A549 treated with RU486 at 1 μM for 4 hours (cell line): Measurements from ENCODE around the gene ZBTB12. TPM values are rescaled to one million over a fixed set of nuclear protein-coding genes. Genes with fewer than 3 reads are reported as not detected.

Source experiments
- total RNA-seq: library from RNA; stranded (reverse); fragments of 200-300 nt; extraction: Qiagen RNA extraction; gene quantifications from 5 replicates; pipeline ENCODE4 v1.2.3, GENCODE V29; 2022; ENCODE audit warnings: low read depth

ZBTB12 gene, protein sequence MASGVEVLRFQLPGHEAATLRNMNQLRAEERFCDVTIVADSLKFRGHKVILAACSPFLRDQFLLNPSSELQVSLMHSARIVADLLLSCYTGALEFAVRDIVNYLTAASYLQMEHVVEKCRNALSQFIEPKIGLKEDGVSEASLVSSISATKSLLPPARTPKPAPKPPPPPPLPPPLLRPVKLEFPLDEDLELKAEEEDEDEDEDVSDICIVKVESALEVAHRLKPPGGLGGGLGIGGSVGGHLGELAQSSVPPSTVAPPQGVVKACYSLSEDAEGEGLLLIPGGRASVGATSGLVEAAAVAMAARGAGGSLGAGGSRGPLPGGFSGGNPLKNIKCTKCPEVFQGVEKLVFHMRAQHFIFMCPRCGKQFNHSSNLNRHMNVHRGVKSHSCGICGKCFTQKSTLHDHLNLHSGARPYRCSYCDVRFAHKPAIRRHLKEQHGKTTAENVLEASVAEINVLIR
- 3.1 to 4.9 TPM (median 4.2 TPM) in 5 replicates for total RNA-seq

GRCh38 chr6:31901953-31902643, at the start of gene ZBTB12:
Gene ZBTB12, minus strand, starts transcription at chr6:31902086. Its CDS starts 781 bp downstream, at chr6:31901305.

DNA sequence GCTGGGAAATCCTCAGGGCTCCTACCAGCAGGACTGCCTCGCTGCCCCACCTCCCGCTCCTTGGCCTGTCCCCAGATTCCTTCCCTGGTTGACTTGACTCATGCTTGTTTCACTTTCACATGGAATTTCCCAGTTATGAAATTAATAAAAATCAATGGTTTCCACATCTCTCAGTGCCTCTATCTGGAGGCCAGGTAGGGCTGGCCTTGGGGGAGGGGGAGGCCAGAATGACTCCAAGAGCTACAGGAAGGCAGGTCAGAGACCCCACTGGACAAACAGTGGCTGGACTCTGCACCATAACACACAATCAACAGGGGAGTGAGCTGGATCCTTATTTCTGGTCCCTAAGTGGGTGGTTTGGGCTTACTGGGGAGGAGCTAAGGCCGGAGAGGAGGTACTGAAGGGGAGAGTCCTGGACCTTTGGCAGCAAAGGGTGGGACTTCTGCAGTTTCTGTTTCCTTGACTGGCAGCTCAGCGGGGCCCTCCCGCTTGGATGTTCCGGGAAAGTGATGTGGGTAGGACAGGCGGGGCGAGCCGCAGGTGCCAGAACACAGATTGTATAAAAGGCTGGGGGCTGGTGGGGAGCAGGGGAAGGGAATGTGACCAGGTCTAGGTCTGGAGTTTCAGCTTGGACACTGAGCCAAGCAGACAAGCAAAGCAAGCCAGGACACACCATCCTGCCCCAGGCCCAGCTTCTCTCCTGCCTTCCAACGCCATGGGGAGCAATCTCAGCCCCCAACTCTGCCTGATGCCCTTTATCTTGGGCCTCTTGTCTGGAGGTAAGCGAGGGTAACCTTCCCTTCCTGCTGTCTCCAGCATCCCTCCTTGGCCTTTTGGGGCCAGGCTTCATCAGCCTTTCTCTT, 43.9 kb upstream of the ZBTB12 start, which contains the start of gene CFB:
TSS of gene CFB (plus strand) at position 589 of the 863 bp plus-strand sequence. CDS start at position 716, 127 bp downstream.

DNA sequence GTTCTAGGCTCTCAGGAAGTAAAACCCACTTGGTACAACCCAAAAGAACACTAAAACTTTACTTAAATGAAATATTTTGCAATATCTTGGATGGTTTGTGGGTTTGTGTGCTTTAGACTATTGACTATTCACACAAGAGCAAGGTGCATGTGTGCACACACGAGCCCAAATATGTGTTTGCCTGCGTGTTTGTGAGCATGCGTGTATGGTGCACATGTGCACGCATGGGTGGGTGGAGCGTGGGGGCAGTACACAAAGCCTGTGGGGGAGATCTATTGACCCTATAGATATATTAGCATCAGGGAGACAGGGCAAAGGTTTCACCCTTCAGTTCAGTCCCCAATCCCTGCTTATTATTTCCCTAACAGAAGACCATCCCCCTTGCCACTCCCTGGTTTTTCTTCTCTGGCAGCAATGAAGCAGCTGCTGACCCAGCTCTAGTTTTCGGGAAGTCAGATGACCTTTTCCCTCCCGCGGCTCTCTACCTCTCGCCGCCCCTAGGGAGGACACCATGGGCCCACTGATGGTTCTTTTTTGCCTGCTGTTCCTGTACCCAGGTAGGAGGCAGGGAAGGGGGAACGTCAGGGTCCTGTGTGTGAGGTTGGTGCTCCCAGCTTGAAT, 25.5 kb upstream of the ZBTB12 start, which contains the start of gene C2:
TSS of gene C2 (plus strand) at position 476 of the 621 bp plus-strand sequence. CDS start at position 512, 36 bp downstream.

DNA sequence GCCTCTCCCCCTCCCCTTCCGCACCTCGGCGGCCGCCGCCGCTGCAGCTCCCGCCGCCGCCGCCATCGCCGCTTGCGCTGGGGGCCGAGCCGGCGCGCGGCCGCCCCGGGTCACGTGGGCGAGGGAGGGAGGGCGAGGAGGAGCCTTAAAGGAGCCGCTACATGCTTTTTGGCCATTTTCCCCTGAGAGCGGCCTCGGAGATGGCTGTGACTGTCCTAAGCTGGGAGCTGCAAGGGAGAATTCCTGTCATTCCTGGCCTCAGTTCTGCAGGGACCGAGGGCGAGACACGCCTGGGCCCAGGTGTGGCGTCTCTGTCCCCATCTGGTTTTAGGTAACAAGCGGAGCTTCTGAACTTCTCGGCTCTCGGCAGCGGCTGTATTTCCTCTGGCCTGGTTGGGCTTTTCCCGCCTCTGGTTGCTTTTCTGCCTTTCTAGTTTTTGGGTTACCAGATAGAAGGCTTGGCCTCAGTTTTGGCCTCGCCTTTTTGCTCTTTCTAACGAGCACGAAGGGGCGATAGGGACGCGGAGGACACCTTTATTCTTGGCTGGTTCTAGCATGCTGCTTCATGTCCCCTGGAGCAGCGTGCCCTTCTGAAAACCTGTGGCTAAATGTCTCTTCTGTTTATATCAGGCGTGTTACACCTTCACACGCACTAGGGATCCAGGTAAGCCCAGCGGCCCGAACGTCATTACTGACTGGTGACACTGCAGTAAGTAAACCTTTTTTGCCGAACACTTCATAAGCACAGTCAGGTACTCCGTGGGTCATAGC, 4.1 kb downstream of the ZBTB12 start, which contains the start of gene EHMT2:
TSS of gene EHMT2 (minus strand) at position 87 of the 771 bp plus-strand sequence. CDS start at position 66, 21 bp downstream.

GRCh38 chr6:31878726-31879125, 23.2 kb downstream of the ZBTB12 start, which contains the start of gene SLC44A4:
Gene SLC44A4, minus strand, starts transcription at chr6:31878997. Its CDS starts 17 bp downstream, at chr6:31878980.

GRCh38 chr6:31862344-31863235, 39.3 kb downstream of the ZBTB12 start, which contains the start of gene NEU1:
Gene NEU1, minus strand, starts transcription at chr6:31862821. Its CDS starts 45 bp downstream, at chr6:31862776.

Other genes with a start within 250 kb of the ZBTB12 start
- gene BAG6, start 249.4 kb downstream of the ZBTB12 start, total RNA-seq = 107 to 155 TPM (median 142 TPM) in 5 replicates
- 2.8 to 3.3 TPM (median 2.9 TPM) in 5 replicates for gene APOM, start 246.2 kb downstream of the ZBTB12 start, total RNA-seq
- 10.4 to 12.9 TPM (median 12.5 TPM) in 5 replicates for gene C6orf47, start 241.3 kb downstream of the ZBTB12 start, total RNA-seq
- gene GPANK1, start 237.1 kb downstream of the ZBTB12 start, total RNA-seq = 10.0 to 13.7 TPM (median 13.3 TPM) in 5 replicates
- 168 to 197 TPM (median 178 TPM) in 5 replicates for gene CSNK2B, start 236.0 kb downstream of the ZBTB12 start, total RNA-seq
- gene LY6G5B, start 232.1 kb downstream of the ZBTB12 start, total RNA-seq = 3.7 to 6.0 TPM (median 4.3 TPM) in 5 replicates
- gene LY6G5C, start 221.0 kb downstream of the ZBTB12 start, total RNA-seq = 0.77 to 1.9 TPM (median 1.2 TPM) in 5 replicates
- 14.1 to 20.1 TPM (median 18.3 TPM) in 5 replicates for gene ABHD16A, start 198.8 kb downstream of the ZBTB12 start, total RNA-seq
- not detected in 5 replicates for gene LY6G6F, start 195.2 kb downstream of the ZBTB12 start, total RNA-seq
- not detected in 5 replicates for gene LY6G6D, start 186.7 kb downstream of the ZBTB12 start, total RNA-seq
- 0.20 TPM in 1 of 5 replicates, not detected in the others for gene LY6G6C, start 180.3 kb downstream of the ZBTB12 start, total RNA-seq
- not detected in 5 replicates for gene MPIG6B, start 178.7 kb downstream of the ZBTB12 start, total RNA-seq
- 26.5 to 32.4 TPM (median 29.4 TPM) in 5 replicates for gene DDAH2, start 172.8 kb downstream of the ZBTB12 start, total RNA-seq
- 476 to 542 TPM (median 495 TPM) in 5 replicates for gene CLIC1, start 165.6 kb downstream of the ZBTB12 start, total RNA-seq
- gene MSH5, start 162.1 kb downstream of the ZBTB12 start, total RNA-seq = 10.2 to 14.3 TPM (median 13.0 TPM) in 5 replicates
- gene SAPCD1, start 139.4 kb downstream of the ZBTB12 start, total RNA-seq = 2.0 to 4.2 TPM (median 3.7 TPM) in 5 replicates
- gene VWA7, start 124.8 kb downstream of the ZBTB12 start, total RNA-seq = 1.2 to 2.0 TPM (median 1.7 TPM) in 5 replicates
- 50.9 to 59.8 TPM (median 55.8 TPM) in 5 replicates for gene VARS1, start 106.3 kb downstream of the ZBTB12 start, total RNA-seq
- 54.4 to 77.8 TPM (median 60.7 TPM) in 5 replicates for gene LSM2, start 95.1 kb downstream of the ZBTB12 start, total RNA-seq
- gene HSPA1L, start 86.8 kb downstream of the ZBTB12 start, total RNA-seq = 1.2 to 1.5 TPM (median 1.2 TPM) in 5 replicates
- gene HSPA1A, start 86.5 kb downstream of the ZBTB12 start, total RNA-seq = 157 to 340 TPM (median 232 TPM) in 5 replicates
- gene HSPA1B, start 74.3 kb downstream of the ZBTB12 start, total RNA-seq = 120 to 260 TPM (median 177 TPM) in 5 replicates
- 21.7 to 35.4 TPM (median 28.7 TPM) in 5 replicates for gene NEU1, start 39.3 kb downstream of the ZBTB12 start, total RNA-seq
- 0.07 to 0.30 TPM in 2 of 5 replicates, not detected in the others for gene SLC44A4, start 23.1 kb downstream of the ZBTB12 start, total RNA-seq
- gene EHMT2, start 4.4 kb downstream of the ZBTB12 start, total RNA-seq = 22.5 to 32.0 TPM (median 30.5 TPM) in 5 replicates
- gene C2, start 25.6 kb upstream of the ZBTB12 start, total RNA-seq = 0.15 to 0.45 TPM (median 0.35 TPM) in 5 replicates
- gene CFB, start 44.0 kb upstream of the ZBTB12 start, total RNA-seq = 2.0 to 3.3 TPM (median 2.9 TPM) in 5 replicates
- 75.3 to 97.3 TPM (median 88.3 TPM) in 5 replicates for gene NELFE, start 56.9 kb upstream of the ZBTB12 start, total RNA-seq
- gene SKIC2, start 57.1 kb upstream of the ZBTB12 start, total RNA-seq = 19.8 to 25.9 TPM (median 24.7 TPM) in 5 replicates
- gene DXO, start 70.1 kb upstream of the ZBTB12 start, total RNA-seq = 11.0 to 14.3 TPM (median 11.9 TPM) in 5 replicates
- 0.50 to 1.7 TPM (median 0.99 TPM) in 5 replicates for gene C4A, start 80.0 kb upstream of the ZBTB12 start, total RNA-seq
- 0.34 to 1.5 TPM (median 0.57 TPM) in 5 replicates for gene C4B, start 112.7 kb upstream of the ZBTB12 start, total RNA-seq
- gene CYP21A2, start 136.3 kb upstream of the ZBTB12 start, total RNA-seq = not detected in 5 replicates
- 0.54 to 0.95 TPM (median 0.63 TPM) in 5 replicates for gene TNXB, start 207.3 kb upstream of the ZBTB12 start, total RNA-seq
- 24.9 to 35.5 TPM (median 34.2 TPM) in 5 replicates for gene ATF6B, start 226.2 kb upstream of the ZBTB12 start, total RNA-seq
- gene FKBPL, start 228.2 kb upstream of the ZBTB12 start, total RNA-seq = 7.4 to 7.9 TPM (median 7.7 TPM) in 5 replicates
- gene PRRT1, start 249.9 kb upstream of the ZBTB12 start, total RNA-seq = 0.59 to 0.97 TPM (median 0.74 TPM) in 5 replicates